Measurements from ENCODE around the gene KCNB1.

GRCh38 chr20:49392745-49393144, 89.7 kb downstream of the KCNB1 start:
- TF ChIP-seq CTCF (IDR thresholded peaks at IDR 0.05) (no peak), POLR2A (IDR thresholded peaks at IDR 0.05) (no peak)
